A673 (cell line): ENCODE results near the gene ZNF841. TPM values are rescaled to one million over a fixed set of nuclear protein-coding genes. Genes with fewer than 3 reads are reported as not detected.
"Not testable (repeated sequence)": the region's sequence is repeated elsewhere in the genome, so short reads cannot be mapped to it uniquely, and the experiment has no call there.

ENCODE experiments used
- BruUV-seq: library from RNA; stranded (reverse); fragments of 400-500 nt; replicated peaks from 2 replicates; lab custom pipeline; 2021; lab: Mats Ljungman, UMichigan
- CTCF ChIA-PET: fragments of 300-600 bp; sonication (Branson Sonifier 250); formaldehyde crosslinking; loops from one replicate; lab custom pipeline; 2022; ENCODE audit warnings: antibody characterized with exemption; lab: Charles Lee
- POLR2A ChIA-PET: fragments of 300-600 bp; sonication (Branson Sonifier 250); formaldehyde crosslinking; loops from one replicate; lab custom pipeline; 2022; ENCODE audit warnings: antibody characterized with exemption; ENCODE audit not compliant: low non-redundant PET; lab: Charles Lee
- DNase-seq: peaks from one replicate; pipeline ENCODE4 v3.0.0-alpha.2; 2015; ENCODE audit warnings: low spot score
- H3K27ac ChIP-seq: fragments of 200-600 bp; sonication (generic); 2 replicates; pipeline ENCODE4 v1.5.1; 2016; ENCODE audit warnings: mixed run types, low read depth, mild to moderate bottlenecking, mixed read lengths, antibody characterized with exemption, low read length; ENCODE audit not compliant: poor library complexity, severe bottlenecking
- H3K27me3 ChIP-seq: fragments of 200-600 bp; sonication (generic); replicated peaks from 2 replicates; pipeline ENCODE4 v1.6.1; 2017; ENCODE audit warnings: mixed run types, low read depth, mild to moderate bottlenecking, mixed read lengths, antibody characterized with exemption, low read length; ENCODE audit not compliant: insufficient read depth, poor library complexity
- H3K36me3 ChIP-seq: fragments of 200-600 bp; sonication (generic); 2 replicates; pipeline ENCODE4 v1.6.1; 2016; ENCODE audit warnings: mixed run types, mild to moderate bottlenecking, mixed read lengths, antibody characterized with exemption, low read length; ENCODE audit not compliant: insufficient read depth, poor library complexity, severe bottlenecking
- H3K4me1 ChIP-seq: fragments of 200-600 bp; sonication (generic); 2 replicates; pipeline ENCODE4 v1.6.1; 2017; ENCODE audit warnings: mixed run types, mild to moderate bottlenecking, mixed read lengths, antibody characterized with exemption, low read length; ENCODE audit not compliant: insufficient read depth, poor library complexity, severe bottlenecking
- H3K4me3 ChIP-seq: fragments of 200-600 bp; sonication (generic); 2 replicates; pipeline ENCODE4 v1.5.1; 2016; ENCODE audit warnings: low read depth, mixed run types, mild to moderate bottlenecking, mixed read lengths, low read length; ENCODE audit not compliant: poor library complexity, severe bottlenecking
- H3K9me3 ChIP-seq: fragments of 200-600 bp; sonication (generic); 2 replicates; pipeline ENCODE4 v1.6.1; 2016; ENCODE audit warnings: mixed run types, low read depth, mild to moderate bottlenecking, mixed read lengths, antibody characterized with exemption, low read length; ENCODE audit not compliant: poor library complexity, severe bottlenecking
- EZH2 ChIP-seq: fragments of 200-600 bp; sonication (generic); IDR thresholded peaks from 2 replicates; pipeline ENCODE4 v1.6.1; 2017; ENCODE audit warnings: borderline replicate concordance, low read depth, mild to moderate bottlenecking, mixed read lengths, antibody characterized with exemption, low read length; ENCODE audit not compliant: poor library complexity, severe bottlenecking
- intact Hi-C: fragments of 100-400 bp; cut with micrococcal nuclease; formaldehyde crosslinking; loops from one replicate; pipeline ENCODE4 v1.10.0; 2022; ENCODE audit not compliant: unreplicated experiment
- total RNA-seq: library from RNA; stranded (reverse); gene quantifications from 2 replicates; pipeline ENCODE4 v1.2.3, GENCODE V29; 2021
- TF ChIP-seq, protein P1 (sequence below): fragments of 300-800, 200-600 bp; sonication (generic); conservative IDR thresholded peaks from 2 replicates; pipeline ENCODE4 v1.5.1; 2017; ENCODE audit warnings: low read depth, mild to moderate bottlenecking, antibody characterized with exemption, low read length, moderate library complexity, mixed read lengths

Gene ZNF841
- total RNA-seq, 1 experiment from 2014 or later, result 15.7 TPM

DNA sequence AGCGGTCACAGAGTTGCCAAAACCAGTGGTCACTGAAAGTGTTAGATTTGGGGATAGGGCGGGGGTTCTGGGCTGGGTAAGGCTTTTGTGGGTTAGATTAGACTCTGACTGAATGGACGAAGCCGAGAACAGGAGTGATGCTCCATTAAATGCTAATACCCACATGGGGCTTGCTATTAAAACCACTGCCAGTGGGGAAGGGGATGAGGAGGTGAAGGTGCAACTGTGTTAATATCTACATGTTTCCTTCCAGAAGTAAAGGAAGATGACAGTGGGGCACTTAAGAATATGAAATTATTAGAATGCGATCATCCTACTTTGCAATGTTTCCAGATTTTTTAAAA, 66.8 kb downstream of the ZNF841 start:
- Histone ChIP-seq H3K4me3 (peak overlapping the region; percentile 69), H3K9me3 (peaks cover 57% of the 10 kb centered on the region), H3K27ac (peak overlapping the region; percentile 91), H3K27me3 (no peaks in the 10 kb centered on the region), H3K36me3 (peaks cover 37% of the 10 kb centered on the region), H3K4me1 (no peaks in the 10 kb centered on the region)
- no TSS peak for BruUV-seq
- TF ChIP-seq, protein P1, sequence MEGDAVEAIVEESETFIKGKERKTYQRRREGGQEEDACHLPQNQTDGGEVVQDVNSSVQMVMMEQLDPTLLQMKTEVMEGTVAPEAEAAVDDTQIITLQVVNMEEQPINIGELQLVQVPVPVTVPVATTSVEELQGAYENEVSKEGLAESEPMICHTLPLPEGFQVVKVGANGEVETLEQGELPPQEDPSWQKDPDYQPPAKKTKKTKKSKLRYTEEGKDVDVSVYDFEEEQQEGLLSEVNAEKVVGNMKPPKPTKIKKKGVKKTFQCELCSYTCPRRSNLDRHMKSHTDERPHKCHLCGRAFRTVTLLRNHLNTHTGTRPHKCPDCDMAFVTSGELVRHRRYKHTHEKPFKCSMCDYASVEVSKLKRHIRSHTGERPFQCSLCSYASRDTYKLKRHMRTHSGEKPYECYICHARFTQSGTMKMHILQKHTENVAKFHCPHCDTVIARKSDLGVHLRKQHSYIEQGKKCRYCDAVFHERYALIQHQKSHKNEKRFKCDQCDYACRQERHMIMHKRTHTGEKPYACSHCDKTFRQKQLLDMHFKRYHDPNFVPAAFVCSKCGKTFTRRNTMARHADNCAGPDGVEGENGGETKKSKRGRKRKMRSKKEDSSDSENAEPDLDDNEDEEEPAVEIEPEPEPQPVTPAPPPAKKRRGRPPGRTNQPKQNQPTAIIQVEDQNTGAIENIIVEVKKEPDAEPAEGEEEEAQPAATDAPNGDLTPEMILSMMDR, result no peak
- no peak for TF ChIP-seq EZH2
- ChIA-PET POLR2A (no interaction called here), CTCF (no interaction called here)
- no peak for DNase-seq
- intact Hi-C loops, result loop anchor here (2.0 kb wide), 1 partner anchor 20 kb away; the partner anchor contains the start of gene ZNF432

DNA sequence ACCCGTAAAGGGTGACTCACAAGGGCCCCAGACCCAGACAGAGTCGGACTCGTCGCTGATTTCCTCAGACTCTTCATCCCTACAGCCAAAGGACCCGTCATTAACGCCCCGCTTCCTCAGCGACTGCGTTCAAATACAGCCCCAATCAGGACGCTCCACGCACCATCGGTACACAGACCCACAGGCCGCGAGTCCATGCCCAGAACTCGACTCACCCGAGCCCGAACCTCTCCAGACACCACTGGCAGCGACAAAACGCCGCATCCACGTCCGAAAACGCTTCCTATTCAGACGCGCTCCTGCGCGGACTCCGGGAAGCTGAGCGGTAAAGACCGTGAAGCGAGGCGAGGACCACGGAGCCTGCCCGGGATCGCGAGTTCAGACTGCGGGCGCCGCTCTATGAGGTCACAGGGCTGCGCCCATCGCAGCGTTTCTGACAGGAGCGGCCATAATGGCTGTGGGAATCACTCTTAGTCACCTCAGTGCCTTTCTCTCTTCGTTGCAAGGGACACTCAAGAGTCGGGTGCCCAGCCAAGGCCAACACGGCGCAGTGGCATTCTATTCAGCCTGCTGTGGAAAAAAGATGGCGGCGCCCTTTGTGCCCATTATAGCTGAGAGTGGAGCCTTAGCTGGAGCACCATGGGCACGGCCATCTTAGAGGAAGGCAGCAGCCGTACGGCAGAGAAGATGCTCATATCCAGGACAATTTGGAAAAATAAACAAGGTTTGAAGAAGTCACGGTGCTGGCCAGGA, 67.4 kb downstream of the ZNF841 start, which contains the start of gene ZNF614:
Gene ZNF614 (minus strand): TSS at position 353 of the 753 bp plus-strand sequence. CDS start 2,634 bp downstream, outside the sequence.
- intact Hi-C loops, result loop anchor here (2.0 kb wide), 1 partner anchor 21 kb away; the partner anchor contains the start of gene ZNF432
- CTCF ChIA-PET, result no interaction called here
- Histone ChIP-seq H3K36me3 (peaks cover 36% of the 10 kb centered on the region), H3K9me3 (peaks cover 57% of the 10 kb centered on the region), H3K27ac (peak within 1 kb of the TSS; percentile 91), H3K4me1 (no peaks in the 10 kb centered on the region), H3K4me3 (peak within 1 kb of the TSS; percentile 69), H3K27me3 (no peaks in the 10 kb centered on the region)
- POLR2A ChIA-PET, result no interaction called here
- peak; percentile 89 for DNase-seq
- no peak for TF ChIP-seq EZH2
- TF ChIP-seq, protein P1, result no peak
- no TSS peak for BruUV-seq

DNA sequence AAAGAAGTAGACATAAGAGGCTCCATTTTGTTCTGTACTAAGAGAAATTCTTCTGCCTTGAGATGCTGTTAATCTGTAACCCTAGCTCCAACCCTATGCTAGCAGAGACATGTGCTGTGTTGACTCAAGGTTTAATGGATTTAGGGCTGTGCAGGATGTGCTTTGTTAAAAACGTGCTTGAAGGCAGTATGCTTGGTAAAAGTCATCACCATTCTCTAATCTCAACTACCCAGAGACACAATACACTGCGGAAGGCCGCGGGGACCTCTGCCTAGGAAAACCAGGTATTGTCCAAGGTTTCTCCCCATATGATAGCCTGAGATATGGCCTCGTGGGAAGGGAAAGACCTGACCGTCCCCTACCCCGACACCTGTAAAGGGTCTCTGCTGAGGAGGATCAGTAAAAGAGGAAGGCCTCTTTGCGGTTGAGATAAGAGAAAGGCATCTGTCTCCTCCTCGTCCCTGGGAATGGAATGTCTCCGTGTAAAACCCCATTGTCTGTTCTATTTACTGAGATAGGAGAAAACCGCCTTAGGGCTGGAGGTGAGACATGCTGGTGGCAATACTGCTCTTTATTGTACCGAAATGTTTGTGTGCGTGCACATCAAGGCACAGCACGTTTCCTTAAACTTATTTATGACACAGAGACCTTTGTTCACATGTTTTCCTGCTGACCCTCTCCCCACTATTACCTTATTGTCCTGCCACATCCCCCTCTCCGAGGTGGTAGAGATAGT, 69.1 kb downstream of the ZNF841 start:
- H3K9me3 ChIP-seq, result peaks cover 44% of the 10 kb centered on the region
- POLR2A ChIA-PET, BruUV-seq, intact Hi-C loops, H3K4me3 ChIP-seq, DNase-seq, H3K27me3 ChIP-seq, H3K27ac ChIP-seq, CTCF ChIA-PET, H3K4me1 ChIP-seq: not testable (repeated sequence)
- peaks cover 45% of the 10 kb centered on the region for H3K36me3 ChIP-seq

DNA sequence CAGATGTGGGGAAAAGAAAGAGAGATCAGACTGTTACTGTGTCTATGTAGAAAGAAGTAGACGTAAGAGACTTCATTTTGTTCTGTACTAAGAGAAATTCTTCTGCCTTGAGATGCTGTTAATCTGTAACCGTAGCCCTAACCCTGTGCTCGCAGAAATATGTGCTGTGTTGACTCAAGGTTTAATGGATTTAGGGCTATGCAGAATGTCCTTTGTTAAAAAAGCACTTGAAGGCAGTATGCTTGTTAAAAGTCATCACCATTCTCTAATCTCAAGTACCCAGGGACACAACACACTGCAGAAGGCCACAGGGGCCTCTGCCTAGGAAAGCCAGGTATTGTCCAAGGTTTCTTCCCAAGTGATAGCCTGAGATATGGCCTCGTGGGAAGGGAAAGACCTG, 71.1 kb downstream of the ZNF841 start:
- BruUV-seq, H3K27me3 ChIP-seq, H3K27ac ChIP-seq, CTCF ChIA-PET, H3K4me3 ChIP-seq, intact Hi-C loops, H3K4me1 ChIP-seq, POLR2A ChIA-PET, DNase-seq: not testable (repeated sequence)
- peaks cover 41% of the 10 kb centered on the region for H3K9me3 ChIP-seq
- peaks cover 61% of the 10 kb centered on the region for H3K36me3 ChIP-seq
